Fibroblast of peridontal ligament (primary cell): ENCODE data around the gene RAMAC.
"Not testable (repeated sequence)": the region's sequence is repeated elsewhere in the genome, so short reads cannot be mapped to it uniquely, and the experiment has no call there.

Experiments used
- DNase-seq: peaks from one replicate; pipeline ENCODE4 v3.0.0-alpha.2; 2010; ENCODE audit errors: extremely low read depth

RAMAC gene

GRCh38 chr15:82985688-82986441 lies at the start of gene RAMAC:
TSS of gene RAMAC (plus strand) at chr15:82986210. CDS start at chr15:82989019, 2,809 bp downstream.
- DNase-seq = peak; percentile 97

GRCh38 chr15:82936966-82937711 lies 48.9 kb upstream of the RAMAC start:
- DNase-seq = peak; percentile 52

DNA sequence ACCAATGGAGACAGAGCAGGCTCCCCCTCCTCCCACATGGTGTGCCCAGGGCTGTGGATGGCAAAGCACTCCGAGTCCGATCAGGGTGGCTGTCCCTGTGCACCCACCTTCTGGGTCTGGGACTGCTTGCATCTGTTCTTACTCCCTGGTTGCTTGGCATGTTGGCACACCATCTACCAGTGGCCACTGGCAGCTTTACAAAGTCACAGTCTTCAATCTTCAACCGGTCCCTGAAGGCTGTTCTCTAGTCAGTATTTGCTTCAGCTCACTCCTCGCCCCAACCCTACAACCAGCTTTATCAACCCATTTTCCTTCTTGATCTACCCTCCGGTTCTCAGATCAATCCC lies 48.3 kb upstream of the RAMAC start:
- no peak for DNase-seq

DNA sequence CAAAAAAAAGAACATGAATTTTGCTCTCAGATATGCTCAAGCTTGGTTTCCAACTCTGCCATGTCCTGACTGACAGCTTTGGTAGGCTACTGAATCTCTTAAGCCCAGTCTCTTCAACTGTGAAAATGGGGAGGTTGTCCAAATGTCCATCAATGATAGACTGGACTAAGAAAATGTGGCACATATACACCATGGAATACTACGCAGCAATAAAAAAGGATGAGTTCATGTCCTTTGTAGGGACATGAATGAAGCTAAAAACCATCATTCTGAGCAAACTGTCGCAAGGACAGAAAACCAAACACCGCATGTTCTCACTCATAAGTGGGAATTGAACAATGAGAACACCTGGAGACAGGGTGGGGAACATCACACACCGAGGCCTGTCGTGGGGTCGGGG lies 46.3 kb upstream of the RAMAC start:
- DNase-seq = not testable (repeated sequence)

DNA sequence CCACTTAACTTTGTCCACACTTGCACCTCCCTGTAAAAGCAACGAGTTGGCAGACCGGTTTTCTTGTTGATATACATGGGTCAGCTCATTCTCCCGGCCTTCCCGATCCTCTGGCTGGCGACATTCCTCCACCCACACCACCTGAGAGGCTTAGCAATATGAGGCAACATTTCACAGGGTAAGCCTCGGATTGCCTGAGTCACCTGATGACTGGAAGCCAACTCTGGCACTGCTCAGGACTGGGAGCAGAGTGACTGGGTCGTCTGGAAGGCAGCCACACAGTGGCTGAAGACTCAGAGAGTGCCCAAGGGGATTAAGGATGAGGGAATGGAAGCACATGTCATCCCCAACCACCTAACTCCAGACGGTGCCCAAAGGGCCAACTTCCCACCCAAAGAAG lies 43.3 kb upstream of the RAMAC start:
- DNase-seq = peak; percentile 13

- DNase-seq = no peak
Observed at GRCh38 chr15:82943176-82943575, 42.8 kb upstream of the RAMAC start.

DNA sequence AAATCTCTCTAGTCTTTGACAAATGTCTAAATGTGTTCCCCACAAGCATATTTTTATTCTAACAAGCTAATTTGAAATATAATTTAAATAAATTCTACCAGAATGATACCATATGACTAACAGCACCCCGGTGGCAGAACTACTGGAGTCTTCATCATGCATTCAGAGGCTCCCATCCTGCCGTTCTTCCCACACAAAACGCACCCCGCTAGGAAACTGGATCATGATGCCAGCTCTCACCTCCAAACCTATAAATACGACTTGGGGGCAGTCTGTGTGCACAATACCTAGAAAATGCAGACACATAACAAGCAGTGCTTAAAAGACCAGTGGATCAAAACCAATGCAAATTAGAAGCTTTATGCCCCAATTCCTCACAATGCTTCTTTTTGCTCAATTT lies 42.0 kb upstream of the RAMAC start:
- DNase-seq = no peak

- DNase-seq = peak; percentile 69
Observed at GRCh38 chr15:82944821-82945220, 41.2 kb upstream of the RAMAC start.

GRCh38 chr15:82945326-82945725 lies 40.7 kb upstream of the RAMAC start:
- DNase-seq = no peak

DNA sequence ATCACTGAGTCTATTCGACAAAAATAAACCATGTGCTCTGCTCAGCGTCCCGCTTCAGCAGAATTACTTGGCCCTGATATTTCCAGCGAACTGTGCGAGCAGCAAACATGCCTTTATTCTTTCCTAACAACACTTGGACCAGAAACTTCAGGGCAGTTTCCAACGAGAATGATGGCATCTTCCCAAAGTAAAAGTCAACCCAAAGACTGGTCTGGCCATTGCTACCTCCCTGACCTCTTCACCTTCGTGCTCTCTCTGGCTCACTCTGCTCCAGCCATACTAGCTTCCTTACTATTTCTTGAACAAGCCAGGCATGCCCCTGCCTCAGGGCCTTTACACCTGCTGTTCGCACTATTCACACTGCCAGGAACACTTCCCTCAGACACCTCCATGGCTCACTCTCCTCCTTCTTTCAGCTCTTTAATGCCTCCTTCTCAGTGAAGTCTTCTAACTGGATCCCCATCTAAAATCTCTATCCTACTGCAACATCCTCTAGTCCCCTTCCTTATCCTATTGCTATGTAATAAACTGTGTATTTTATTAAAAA lies 39.8 kb upstream of the RAMAC start:
- no peak for DNase-seq

- no peak for DNase-seq
Observed at GRCh38 chr15:82950295-82950694, 35.7 kb upstream of the RAMAC start.

- DNase-seq = peak; percentile 22
Observed at GRCh38 chr15:82950746-82951370, 35.2 kb upstream of the RAMAC start.

- DNase-seq = peak; percentile 38
Observed at GRCh38 chr15:82951472-82952157, 34.4 kb upstream of the RAMAC start.

GRCh38 chr15:82952158-82953081 lies 33.6 kb upstream of the RAMAC start, which contains the start of gene HOMER2:
TSS of gene HOMER2 (minus strand) at chr15:82952720. CDS start at chr15:82952535, 185 bp downstream.
- no peak for DNase-seq

GRCh38 chr15:82958638-82959037 lies 27.4 kb upstream of the RAMAC start:
- no peak for DNase-seq

GRCh38 chr15:82959423-82959822 lies 26.6 kb upstream of the RAMAC start:
- DNase-seq = no peak

DNA sequence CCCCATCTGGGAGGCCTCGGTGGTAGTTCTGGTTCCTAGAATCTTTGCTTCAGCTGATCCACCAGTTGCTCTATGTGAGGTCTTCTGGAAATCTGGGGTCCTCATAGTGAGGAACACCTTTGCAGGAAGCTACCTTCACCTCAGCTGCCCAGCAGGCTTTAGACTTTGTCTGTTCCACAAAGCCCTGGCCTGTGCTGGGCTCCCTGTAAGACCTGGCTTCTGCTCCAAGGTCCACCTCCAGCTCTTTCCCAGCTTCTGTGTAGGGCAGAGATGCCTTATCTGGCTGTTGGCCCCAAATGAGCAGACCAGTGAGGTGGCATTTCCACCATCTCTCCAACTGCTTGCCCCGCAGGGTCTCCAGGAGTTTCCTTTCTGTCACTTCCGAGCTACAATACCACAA lies 25.2 kb upstream of the RAMAC start:
- no peak for DNase-seq

DNA sequence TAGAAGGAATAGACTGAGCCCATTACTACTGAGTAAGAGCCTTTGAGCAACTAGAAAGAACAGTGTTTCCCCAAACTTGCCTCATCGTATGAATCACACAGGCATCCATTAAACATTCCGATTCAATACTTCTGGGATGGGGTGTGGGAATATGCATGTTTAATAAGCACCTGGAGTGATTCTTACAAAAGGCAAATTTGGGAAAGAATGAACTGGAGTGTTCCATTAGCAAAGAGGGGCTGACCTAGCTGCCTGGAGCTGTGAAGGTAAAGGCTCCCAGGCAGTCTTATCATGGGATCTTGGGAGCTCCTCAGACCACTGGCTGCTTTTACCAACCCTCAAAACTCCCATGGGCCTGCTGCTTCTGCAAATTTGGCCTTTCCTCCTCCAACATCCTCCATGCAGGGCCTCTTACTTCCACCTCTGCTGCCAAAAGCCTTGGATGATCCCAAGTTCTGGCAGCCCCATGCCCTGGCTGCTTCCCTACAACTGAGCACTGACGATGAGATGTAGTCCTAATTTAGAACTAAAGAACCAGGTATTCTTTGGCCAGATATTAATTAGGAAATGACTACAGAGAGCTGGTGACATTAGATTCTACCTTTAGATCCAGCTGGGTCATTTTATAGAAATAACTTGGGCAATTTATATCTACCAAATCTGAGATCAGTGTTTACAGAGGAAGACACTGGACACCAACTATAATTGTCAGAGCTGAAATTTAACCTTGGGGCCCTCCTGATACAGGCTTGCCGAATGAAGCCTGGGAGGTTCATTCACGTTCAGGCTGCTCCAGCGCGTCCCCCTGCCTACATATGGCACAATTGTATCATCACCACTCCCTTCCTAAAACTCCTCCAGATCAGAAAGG lies 22.3 kb upstream of the RAMAC start:
- peak; percentile 72 for DNase-seq

GRCh38 chr15:82964890-82965289 lies 21.1 kb upstream of the RAMAC start:
- no peak for DNase-seq

- DNase-seq = no peak
Observed at GRCh38 chr15:82966671-82967071, 19.3 kb upstream of the RAMAC start.
